ENCODE results near the gene RFT1. TPM values are rescaled to one million over a fixed set of nuclear protein-coding genes. Genes with fewer than 3 reads are reported as not detected.

RFT1 gene, protein sequence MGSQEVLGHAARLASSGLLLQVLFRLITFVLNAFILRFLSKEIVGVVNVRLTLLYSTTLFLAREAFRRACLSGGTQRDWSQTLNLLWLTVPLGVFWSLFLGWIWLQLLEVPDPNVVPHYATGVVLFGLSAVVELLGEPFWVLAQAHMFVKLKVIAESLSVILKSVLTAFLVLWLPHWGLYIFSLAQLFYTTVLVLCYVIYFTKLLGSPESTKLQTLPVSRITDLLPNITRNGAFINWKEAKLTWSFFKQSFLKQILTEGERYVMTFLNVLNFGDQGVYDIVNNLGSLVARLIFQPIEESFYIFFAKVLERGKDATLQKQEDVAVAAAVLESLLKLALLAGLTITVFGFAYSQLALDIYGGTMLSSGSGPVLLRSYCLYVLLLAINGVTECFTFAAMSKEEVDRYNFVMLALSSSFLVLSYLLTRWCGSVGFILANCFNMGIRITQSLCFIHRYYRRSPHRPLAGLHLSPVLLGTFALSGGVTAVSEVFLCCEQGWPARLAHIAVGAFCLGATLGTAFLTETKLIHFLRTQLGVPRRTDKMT
- polyA plus RNA-seq: 1.9 and 8.6 TPM in 2 replicates

DNA sequence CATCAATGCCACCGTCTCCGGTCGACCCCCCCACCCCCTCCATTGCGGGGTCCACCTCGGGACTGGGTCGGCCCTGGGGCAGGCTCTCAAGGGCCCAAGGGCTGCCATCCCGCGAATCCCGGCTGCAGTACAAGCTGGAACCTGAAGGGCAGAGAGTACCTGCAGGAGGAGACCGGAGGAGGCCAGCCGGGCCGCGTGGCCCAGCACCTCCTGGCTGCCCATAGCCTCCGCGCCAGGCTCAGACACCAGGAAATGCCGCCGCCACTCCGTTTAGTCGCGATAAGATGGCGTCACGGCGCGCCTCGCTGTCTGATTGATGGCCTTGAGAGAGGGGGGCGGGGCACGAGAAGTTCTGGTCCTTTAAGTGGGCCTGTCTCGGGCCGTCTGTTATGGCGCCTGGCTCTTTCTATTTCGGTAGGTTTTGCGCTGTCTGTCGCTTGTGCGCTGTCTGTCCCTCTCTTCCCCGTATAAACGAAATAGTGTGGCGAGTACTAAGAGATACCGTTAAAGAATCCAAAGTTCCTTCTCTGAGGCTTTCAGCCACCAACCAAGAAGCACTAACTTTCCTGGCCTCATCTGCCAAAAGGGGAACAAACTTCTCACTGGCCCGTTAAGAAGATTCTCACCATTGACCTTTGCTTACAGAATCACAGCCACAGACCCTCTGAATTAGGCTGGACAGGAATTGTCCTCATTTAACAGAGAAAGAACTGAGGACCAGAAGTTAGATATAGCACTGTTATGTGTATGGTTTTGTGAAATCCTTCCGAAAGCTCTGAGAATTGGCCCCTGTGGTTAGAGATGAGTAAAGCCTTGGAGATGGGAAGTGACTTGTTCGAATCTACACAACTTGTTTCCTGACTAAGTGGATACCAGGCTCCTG is at the start of gene RFT1:
RFT1 (minus strand) TSS at position 257 of the 883 bp plus-strand sequence; CDS start at position 222, 35 bp downstream.

DNA sequence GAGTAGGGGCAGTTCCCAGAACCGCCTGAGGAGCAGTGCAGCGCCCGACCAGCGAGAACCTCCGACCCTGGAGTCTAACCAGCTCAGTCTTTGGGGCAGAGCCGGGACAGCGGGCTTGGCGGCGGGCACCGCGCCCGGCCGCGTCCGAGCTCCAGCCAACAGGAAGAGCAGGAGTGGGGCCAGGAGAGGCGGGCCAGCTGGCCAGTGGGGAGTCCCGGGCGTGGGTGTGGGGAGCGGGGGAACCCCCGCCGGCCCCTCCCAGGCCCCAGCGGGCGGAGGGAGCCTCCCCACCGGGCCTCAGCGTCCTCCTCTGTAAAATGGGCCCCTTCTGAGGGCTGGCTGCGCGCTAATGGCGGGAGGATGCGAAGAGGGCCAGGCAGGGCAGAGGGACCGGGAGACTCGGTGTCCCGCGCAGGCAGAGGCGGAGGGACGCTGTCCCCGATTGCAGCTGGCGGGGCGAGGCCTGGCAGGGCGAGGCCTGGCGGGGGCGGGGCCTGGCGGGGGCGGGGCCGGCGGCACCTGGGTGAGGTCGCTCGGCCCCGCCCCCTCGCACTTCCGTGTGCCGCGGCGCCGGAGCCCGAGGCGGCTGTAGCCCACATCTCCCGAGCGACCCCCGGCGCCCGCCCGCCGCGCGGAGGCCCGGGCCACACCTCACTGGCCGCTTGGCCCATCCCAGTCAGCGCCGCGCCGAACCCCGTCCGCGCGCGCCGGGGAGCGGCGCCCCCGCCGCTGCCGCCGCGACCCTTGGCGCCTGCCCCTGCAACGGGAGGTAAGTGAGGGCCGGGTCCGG is 30.6 kb upstream of the RFT1 start, which contains the start of gene PRKCD:
PRKCD (plus strand) TSS at position 550 of the 790 bp plus-strand sequence. CDS start 17,214 bp downstream, outside the sequence.

DNA sequence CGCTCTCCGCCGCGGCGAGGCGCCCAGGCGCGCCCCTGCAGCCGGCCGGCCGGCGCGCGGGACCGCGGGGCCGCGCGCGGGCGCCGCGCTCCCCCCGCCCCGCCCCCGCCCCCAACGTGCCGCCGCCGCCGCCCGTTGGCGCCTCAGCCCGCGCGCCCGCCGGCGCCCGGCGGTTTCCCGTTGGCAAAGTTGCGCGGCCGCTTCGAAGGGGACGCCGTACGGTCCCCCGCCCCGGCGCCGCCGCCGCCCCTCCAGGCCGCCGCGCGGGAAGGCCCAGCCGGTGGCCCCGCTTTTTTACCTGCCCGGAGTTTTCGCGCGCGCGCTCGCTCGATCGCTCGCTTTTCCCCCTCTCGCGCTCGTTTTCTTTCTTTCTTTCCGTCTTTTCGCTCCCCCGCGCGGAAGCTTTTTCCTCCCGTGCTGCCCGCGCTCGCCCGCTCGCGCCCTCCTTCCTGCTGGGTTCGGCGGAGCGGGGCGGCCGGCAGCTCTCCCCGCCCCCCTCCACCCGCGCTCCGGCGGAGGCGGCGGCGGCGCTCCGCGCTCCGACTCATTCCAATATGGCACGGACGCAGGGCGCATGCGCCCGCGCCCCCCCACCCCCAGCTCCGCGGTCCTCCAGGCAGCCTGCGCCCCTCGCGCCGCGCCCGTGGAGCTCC is 84.6 kb downstream of the RFT1 start, which contains the start of gene SFMBT1:
SFMBT1 (minus strand) TSS at position 556 of the 653 bp plus-strand sequence. CDS start 76,945 bp downstream, outside the sequence.

Other genes starting within 250 kb of the RFT1 start
- 1.6 and 1.8 TPM in 2 replicates for gene STIMATE, start 232.9 kb downstream of the RFT1 start, polyA plus RNA-seq
- gene SFMBT1, start 84.4 kb downstream of the RFT1 start, polyA plus RNA-seq: 1.1 and 1.5 TPM in 2 replicates
- gene PRKCD, start 30.8 kb upstream of the RFT1 start, polyA plus RNA-seq: 25.2 and 32.6 TPM in 2 replicates
- gene TKT, start 125.6 kb upstream of the RFT1 start, polyA plus RNA-seq: 23.5 and 26.7 TPM in 2 replicates
- 6.1 and 7.7 TPM in 2 replicates for gene DCP1A, start 217.1 kb upstream of the RFT1 start, polyA plus RNA-seq